Measurements from ENCODE around the gene SLC6A19. TPM values are rescaled to one million over a fixed set of nuclear protein-coding genes. Genes with fewer than 3 reads are reported as not detected.

Gene SLC6A19
- total RNA-seq, 2 experiments from 2014 or later: not detected

GRCh38 chr5:1214936-1215220, 13.5 kb downstream of the SLC6A19 start:
- Mint-ChIP-seq H3K27ac (no peak overlapping the region), H3K9me3 (peaks cover 6% of the 10 kb centered on the region), H3K36me3 (ENCODE audit: low read depth) (no peaks in the 10 kb centered on the region), H3K4me3 (no peak overlapping the region), H3K4me1 (no peaks in the 10 kb centered on the region), H3K27me3 (peaks cover 2% of the 10 kb centered on the region)
- no peak for DNase-seq
- ChIA-PET POLR2A (no interaction called here), CTCF (interaction anchor here (0.6 kb wide), 1 partner anchor 18 kb away, joined by 3 read pairs; no protein-coding TSS in a partner anchor)

- peaks cover 6% of the 10 kb centered on the region for H3K9me3 Mint-ChIP-seq
- no peak for DNase-seq
- no peaks in the 10 kb centered on the region for H3K36me3 Mint-ChIP-seq (ENCODE audit: low read depth)
- ChIA-PET CTCF (interaction anchor here (0.6 kb wide), 1 partner anchor 18 kb away, joined by 3 read pairs; no protein-coding TSS in a partner anchor), POLR2A (no interaction called here)
- peaks cover 2% of the 10 kb centered on the region for H3K27me3 Mint-ChIP-seq
- no peaks in the 10 kb centered on the region for H3K4me1 Mint-ChIP-seq
- H3K4me3 Mint-ChIP-seq: no peak overlapping the region
- no peak overlapping the region for H3K27ac Mint-ChIP-seq
These were observed 14.1 kb downstream of the SLC6A19 start for GRCh38 chr5:1215320-1216096.

- no peaks in the 10 kb centered on the region for H3K4me1 Mint-ChIP-seq
- H3K36me3 Mint-ChIP-seq (ENCODE audit: low read depth): no peaks in the 10 kb centered on the region
- POLR2A ChIA-PET: no interaction called here
These were observed 15.0 kb downstream of the SLC6A19 start for GRCh38 chr5:1216211-1216917.

GRCh38 chr5:1216918-1217295, 15.5 kb downstream of the SLC6A19 start:
- no peaks in the 10 kb centered on the region for H3K4me1 Mint-ChIP-seq
- POLR2A ChIA-PET: no interaction called here
- peaks cover 9% of the 10 kb centered on the region for H3K9me3 Mint-ChIP-seq

More at GRCh38 chr5:1216211-1216917, 15.0 kb downstream of the SLC6A19 start:
- Mint-ChIP-seq H3K4me3 (no peak overlapping the region), H3K27ac (no peak overlapping the region), H3K9me3 (peaks cover 6% of the 10 kb centered on the region), H3K27me3 (peaks cover 2% of the 10 kb centered on the region)
- DNase-seq: no peak
- CTCF ChIA-PET: no interaction called here

GRCh38 chr5:1217596-1218206, 16.3 kb downstream of the SLC6A19 start:
- H3K36me3 Mint-ChIP-seq (ENCODE audit: low read depth): no peaks in the 10 kb centered on the region
- ChIA-PET CTCF (no interaction called here), POLR2A (no interaction called here)
- peaks cover 2% of the 10 kb centered on the region for H3K27me3 Mint-ChIP-seq
- H3K4me3 Mint-ChIP-seq: no peak overlapping the region
- peak overlapping the region; percentile 25 for H3K27ac Mint-ChIP-seq
- no peak for DNase-seq
- peaks cover 10% of the 10 kb centered on the region for H3K9me3 Mint-ChIP-seq
- no peaks in the 10 kb centered on the region for H3K4me1 Mint-ChIP-seq

More at GRCh38 chr5:1216918-1217295, 15.5 kb downstream of the SLC6A19 start:
- no peak for DNase-seq
- Mint-ChIP-seq H3K27ac (no peak overlapping the region), H3K27me3 (peaks cover 2% of the 10 kb centered on the region), H3K36me3 (ENCODE audit: low read depth) (no peaks in the 10 kb centered on the region), H3K4me3 (no peak overlapping the region)
- CTCF ChIA-PET: no interaction called here

GRCh38 chr5:1218351-1219080, 17.1 kb downstream of the SLC6A19 start:
- ChIA-PET CTCF (no interaction called here), POLR2A (no interaction called here)
- Mint-ChIP-seq H3K9me3 (peaks cover 10% of the 10 kb centered on the region), H3K27me3 (peaks cover 2% of the 10 kb centered on the region), H3K27ac (no peak overlapping the region), H3K4me1 (no peaks in the 10 kb centered on the region), H3K36me3 (ENCODE audit: low read depth) (no peaks in the 10 kb centered on the region), H3K4me3 (no peak overlapping the region)
- DNase-seq: no peak

GRCh38 chr5:1219098-1219767, 17.8 kb downstream of the SLC6A19 start:
- Mint-ChIP-seq H3K4me3 (no peak overlapping the region), H3K27ac (no peak overlapping the region), H3K36me3 (ENCODE audit: low read depth) (no peaks in the 10 kb centered on the region), H3K4me1 (no peaks in the 10 kb centered on the region), H3K9me3 (peaks cover 10% of the 10 kb centered on the region), H3K27me3 (peaks cover 2% of the 10 kb centered on the region)
- DNase-seq: no peak
- POLR2A ChIA-PET: no interaction called here
- CTCF ChIA-PET: interaction anchor here (0.5 to 0.6 kb wide), 3 partner anchors 93 to 434 kb away, joined by 3 to 4 read pairs (median 3); no protein-coding TSS in a partner anchor

GRCh38 chr5:1219768-1220100, 18.3 kb downstream of the SLC6A19 start:
- Mint-ChIP-seq H3K27me3 (peaks cover 2% of the 10 kb centered on the region), H3K36me3 (ENCODE audit: low read depth) (no peaks in the 10 kb centered on the region), H3K9me3 (peaks cover 10% of the 10 kb centered on the region), H3K4me3 (no peak overlapping the region), H3K27ac (no peak overlapping the region), H3K4me1 (no peaks in the 10 kb centered on the region)
- CTCF ChIA-PET: interaction anchor here (0.5 to 0.6 kb wide), 2 partner anchors 94 to 374 kb away, joined by 3 to 4 read pairs; no protein-coding TSS in a partner anchor
- no peak for DNase-seq
- POLR2A ChIA-PET: no interaction called here

GRCh38 chr5:1220351-1220750, 19.0 kb downstream of the SLC6A19 start:
- POLR2A ChIA-PET: no interaction called here
- CTCF ChIA-PET: no interaction called here
- Mint-ChIP-seq H3K36me3 (ENCODE audit: low read depth) (no peaks in the 10 kb centered on the region), H3K27me3 (peaks cover 2% of the 10 kb centered on the region), H3K27ac (no peak overlapping the region), H3K4me1 (no peaks in the 10 kb centered on the region), H3K9me3 (peaks cover 10% of the 10 kb centered on the region), H3K4me3 (no peak overlapping the region)
- DNase-seq: no peak

- DNase-seq: no peak
- Mint-ChIP-seq H3K27me3 (peaks cover 2% of the 10 kb centered on the region), H3K36me3 (ENCODE audit: low read depth) (no peaks in the 10 kb centered on the region), H3K27ac (no peak overlapping the region), H3K4me1 (no peaks in the 10 kb centered on the region), H3K9me3 (peaks cover 10% of the 10 kb centered on the region), H3K4me3 (no peak overlapping the region)
- POLR2A ChIA-PET: no interaction called here
- CTCF ChIA-PET: no interaction called here
These were observed 19.4 kb downstream of the SLC6A19 start for GRCh38 chr5:1220831-1221230.

GRCh38 chr5:1221721-1222120, 20.3 kb downstream of the SLC6A19 start:
- H3K36me3 Mint-ChIP-seq (ENCODE audit: low read depth): no peaks in the 10 kb centered on the region
- H3K27ac Mint-ChIP-seq: no peak overlapping the region
- ChIA-PET POLR2A (no interaction called here), CTCF (no interaction called here)
- no peak for DNase-seq
- H3K4me1 Mint-ChIP-seq: no peaks in the 10 kb centered on the region
- peaks cover 10% of the 10 kb centered on the region for H3K9me3 Mint-ChIP-seq
- peaks cover 2% of the 10 kb centered on the region for H3K27me3 Mint-ChIP-seq
- H3K4me3 Mint-ChIP-seq: no peak overlapping the region

- no peaks in the 10 kb centered on the region for H3K36me3 Mint-ChIP-seq (ENCODE audit: low read depth)
- no peak for DNase-seq
- H3K4me1 Mint-ChIP-seq: no peaks in the 10 kb centered on the region
- no peak overlapping the region for H3K4me3 Mint-ChIP-seq
- CTCF ChIA-PET: no interaction called here
- peaks cover 10% of the 10 kb centered on the region for H3K9me3 Mint-ChIP-seq
- H3K27ac Mint-ChIP-seq: no peak overlapping the region
- POLR2A ChIA-PET: no interaction called here
- peaks cover 2% of the 10 kb centered on the region for H3K27me3 Mint-ChIP-seq
These were observed 20.8 kb downstream of the SLC6A19 start for GRCh38 chr5:1222147-1222546.

Data from activated CD4-positive, alpha-beta T cell treated with anti-CD3 and anti-CD28 coated beads, Interleukin-2, amount 10 ng/mL, durations not matched to agents 7 days and 5 days (primary cell).